Activated naive CD4-positive, alpha-beta T cell treated with anti-CD3 and anti-CD28 coated beads, Interleukin-2, amount 50 U/mL, for 16 hours (primary cell): Measurements from ENCODE around the gene PABPN1.

Source experiments
- DNase-seq: peaks from one replicate; pipeline ENCODE4 v3.0.0-alpha.2; 2020

PABPN1 gene

DNA sequence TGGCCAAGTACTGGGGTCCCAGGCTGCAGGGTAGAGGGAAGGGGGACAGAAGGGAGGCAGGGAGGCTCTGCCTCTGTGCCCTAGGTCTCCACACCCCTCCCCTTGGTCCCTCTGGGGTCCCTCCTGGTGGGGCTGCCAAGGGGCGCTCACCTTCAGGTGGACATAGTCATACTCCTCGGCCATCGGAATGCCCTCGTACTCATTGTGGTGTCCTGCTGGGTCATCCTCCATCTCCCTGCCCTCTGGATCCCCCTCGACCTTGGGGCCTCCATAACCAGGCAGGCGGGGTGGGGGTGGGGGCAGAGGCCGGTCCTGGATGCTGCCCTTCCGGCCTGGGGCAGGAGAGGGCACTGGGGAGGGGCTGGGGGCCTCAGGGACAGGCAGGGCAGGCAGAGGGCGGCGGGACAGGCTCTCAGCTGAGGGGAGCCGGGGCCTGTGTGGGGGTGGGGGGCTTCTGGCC is 37.9 kb downstream of the PABPN1 start:
- no peak for DNase-seq

DNA sequence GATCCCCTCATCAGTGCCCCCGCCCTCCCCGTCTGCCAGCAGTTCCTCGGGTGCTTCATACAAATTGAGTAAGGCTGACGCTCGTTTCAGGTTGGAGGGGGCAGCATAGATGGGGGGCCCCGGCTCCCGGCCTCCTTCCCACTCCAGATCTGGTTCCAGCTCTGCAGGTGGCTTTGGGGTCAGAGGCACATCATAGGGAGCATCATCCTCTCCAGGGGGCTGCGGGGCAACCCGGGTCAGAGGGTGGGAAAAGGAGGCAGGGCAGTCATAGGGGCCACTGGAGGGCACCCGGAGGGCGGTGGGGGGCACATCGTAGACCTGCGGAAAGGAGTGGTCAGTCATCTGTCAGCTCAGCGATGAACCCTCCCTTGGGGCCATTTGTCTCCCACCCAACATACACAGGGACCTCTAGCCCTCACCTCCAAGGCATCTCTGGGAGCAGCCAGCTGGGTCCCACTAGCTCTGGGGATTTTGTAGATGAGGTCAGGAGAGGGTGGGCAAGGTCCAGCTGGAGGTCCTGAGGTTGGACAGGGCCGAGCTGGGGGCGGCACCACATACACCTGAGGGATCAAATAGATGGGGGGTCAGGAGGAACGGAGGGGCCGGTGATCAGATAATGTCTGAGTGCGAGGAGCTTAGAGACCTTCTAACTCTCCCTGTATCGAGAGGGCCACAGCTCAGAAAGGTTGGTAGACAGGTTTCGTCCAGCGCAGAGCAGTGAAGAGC is 38.6 kb downstream of the PABPN1 start:
- DNase-seq, result no peak

DNA sequence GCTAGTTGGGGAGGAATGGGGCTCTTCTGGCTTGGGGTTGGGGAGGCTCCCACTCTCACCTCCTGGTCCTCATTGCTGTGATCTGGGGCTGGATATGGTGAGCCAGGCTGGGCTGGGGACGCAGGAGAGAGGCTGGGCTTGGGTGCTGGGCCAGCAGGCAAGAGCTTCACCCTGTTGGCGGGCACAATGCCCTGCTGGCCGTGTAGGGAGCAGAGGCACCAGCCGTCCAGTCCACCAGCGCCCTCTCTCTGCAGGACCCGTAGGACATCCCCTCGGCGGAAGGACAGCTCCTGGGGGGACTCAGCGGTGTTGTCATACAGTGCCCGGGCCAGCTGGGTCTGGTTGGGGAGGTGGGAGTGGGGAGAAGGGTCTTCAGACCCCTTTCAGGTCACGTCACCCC is 39.2 kb downstream of the PABPN1 start:
- DNase-seq, result no peak

DNA sequence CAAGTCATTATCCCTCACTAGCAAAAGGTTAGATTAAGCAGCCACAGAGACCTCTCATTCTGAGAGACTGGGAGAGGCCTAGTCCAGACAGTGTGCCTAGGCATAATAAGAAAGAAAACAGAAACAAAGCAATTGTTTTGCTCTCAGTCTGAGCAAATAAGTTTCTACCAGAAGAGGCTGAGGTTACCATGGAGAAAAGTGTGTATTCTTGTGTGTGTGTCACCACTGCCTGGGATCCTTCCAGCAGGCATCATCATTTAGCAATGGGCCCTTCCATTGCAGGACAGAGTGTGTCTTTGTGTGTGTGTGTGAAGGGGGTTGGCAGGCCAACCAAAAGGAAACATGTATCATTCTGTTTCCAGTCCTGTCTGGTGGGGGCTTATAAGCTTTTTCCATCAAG is 40.1 kb downstream of the PABPN1 start:
- DNase-seq, result no peak

DNA sequence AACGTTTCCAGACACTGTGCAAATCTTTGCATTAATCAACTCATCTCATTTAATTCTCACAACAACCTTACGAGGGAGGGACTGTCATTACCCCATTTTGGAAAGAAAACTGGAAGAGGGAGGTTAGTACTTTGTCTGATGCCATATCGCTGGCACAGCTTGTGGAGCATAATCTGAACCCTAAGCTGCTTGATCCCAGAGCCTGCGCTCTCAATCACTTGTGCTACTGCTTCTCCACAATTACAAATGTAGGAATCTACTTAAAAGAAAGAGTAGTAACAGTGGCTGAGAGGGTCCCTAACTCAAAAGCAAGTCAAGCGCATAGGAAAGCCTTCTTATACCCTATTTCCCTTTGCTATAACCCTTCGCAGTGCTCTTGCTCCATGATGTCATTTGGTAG is 40.5 kb downstream of the PABPN1 start:
- DNase-seq, result no peak

DNA sequence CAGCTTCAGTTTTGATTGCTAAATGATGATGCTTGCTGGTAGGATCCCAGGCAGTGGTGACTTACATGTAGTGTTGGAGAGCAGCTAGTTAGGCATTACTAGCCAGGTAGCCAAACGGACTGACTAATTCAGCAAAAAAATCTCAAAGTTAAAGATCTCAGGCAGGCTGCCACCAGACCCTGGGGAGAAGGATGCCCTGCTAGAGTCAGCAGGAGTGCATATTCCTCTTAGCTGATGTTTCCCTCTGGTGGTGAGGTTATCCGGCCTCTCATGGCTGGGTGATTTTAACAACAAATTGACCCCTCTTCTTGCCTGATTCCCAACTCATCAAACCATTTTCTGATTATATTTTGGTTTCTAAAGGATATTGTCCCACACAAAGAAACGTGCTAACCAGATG is 40.9 kb downstream of the PABPN1 start:
- no peak for DNase-seq

DNA sequence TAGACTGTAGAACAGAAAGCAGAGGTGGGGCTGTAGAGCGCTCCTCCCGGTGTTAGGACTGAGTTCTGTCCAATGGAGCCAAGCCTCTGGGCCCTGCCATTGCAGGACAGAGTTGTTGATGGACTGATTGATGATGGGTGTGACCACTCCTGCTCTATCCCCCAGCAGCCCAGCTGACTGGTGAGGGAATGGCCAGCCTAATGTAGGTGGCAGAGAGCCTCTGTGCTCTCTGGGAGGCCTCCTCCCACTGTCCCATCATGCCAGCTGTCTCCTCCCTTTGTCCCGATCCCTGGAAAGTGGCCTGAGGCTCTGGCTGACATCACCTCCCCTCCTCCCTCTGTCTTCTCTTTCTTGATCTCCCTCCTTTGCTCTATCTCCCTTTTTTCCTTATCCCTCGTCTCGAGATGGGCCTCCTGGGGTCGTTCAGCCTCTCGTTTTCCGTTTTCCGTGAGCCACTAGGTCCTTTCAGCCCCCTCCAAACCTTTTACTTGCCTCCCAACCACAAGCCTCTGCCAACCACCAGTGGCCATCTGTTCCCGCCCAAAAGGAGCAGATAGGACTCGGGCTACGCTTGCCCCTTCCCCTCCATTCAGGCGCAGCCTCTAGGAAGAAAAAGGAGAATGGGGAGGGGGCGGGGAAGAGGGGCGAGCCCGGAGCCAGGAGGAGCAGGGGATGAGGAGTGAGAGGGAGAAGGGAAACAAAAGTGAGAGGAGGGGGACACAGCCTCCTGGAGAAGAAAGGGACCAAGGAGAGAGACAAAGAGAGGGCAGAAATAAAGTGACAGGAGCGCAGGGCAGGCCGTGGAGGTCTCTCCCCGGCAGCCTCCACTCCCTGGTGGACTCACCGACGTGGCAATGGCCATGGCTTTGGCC is 43.1 kb downstream of the PABPN1 start:
- DNase-seq, result no peak

DNA sequence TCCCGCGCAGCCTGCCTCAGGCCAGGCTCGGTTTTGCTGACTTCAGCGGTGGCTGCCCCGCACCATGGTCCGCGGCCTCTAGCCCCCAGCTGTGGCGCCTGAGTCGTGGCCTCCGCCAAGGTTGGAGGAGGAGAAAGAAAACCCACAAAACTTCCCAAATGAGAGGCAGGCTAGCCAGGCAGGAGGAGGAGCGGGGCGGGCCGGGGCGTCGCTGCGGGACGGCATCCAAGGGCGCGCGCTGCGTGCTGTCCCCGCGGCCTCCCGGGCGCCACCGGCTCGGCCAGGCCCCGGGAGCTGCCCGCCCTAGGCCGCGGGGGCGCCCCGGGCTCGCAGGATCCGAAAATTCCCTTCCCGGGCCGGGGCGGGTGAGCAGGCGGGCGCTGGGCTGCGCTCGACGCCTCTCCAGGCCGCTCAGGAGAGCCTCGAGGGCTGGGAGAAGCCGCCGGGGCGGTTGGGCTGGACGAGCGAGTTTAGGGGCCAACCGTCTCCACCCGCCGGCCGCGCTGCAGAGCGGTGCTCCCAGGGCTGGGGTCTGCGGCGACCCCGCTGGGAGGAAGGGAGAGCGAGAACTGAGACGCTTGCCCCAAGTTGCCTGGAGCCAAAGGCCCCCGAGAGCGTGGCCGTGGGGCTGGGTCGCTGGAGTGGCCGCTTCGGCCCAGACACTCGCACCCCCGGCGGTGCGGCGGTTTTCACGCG is 43.9 kb downstream of the PABPN1 start, which contains the start of gene EFS:
Gene EFS (minus strand): TSS at position 137 of the 696 bp plus-strand sequence. CDS start 147 bp downstream, outside the sequence.
- DNase-seq, result no peak

DNA sequence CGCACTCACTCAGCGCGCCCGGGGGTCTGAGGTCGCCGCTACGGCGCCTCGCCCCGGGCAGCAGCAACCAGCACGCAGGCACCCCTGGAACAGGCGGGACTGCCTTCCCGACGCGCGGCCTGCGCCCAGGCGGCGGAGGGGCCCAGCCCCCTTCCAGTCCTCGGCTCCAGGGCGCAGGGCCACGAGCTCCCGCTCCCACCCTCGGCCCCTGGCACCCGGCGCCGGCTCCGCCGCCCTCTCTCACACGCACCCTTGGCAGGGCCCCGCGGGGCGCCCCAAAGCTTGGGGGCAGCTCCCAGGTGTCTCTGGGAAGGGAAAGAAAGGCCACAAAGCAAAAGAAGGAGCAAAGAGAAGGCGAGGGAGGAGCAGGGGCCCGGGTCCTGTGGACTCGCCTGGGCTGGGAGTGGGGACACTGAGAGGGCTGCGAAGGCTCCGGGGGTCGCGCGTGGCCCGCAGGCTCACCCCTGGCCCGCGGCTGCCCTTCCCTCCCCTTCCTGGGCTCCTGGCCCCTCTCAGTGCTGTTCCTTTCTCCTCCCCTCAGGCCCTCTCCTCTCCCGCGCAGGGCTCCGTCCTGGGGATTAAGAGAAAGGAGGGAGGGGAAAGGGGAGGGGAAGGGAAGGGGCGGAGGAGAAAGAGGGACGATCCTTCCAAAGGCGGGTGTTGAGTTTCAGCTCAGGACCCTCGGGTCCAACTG is 44.6 kb downstream of the PABPN1 start:
- DNase-seq, result no peak

DNA sequence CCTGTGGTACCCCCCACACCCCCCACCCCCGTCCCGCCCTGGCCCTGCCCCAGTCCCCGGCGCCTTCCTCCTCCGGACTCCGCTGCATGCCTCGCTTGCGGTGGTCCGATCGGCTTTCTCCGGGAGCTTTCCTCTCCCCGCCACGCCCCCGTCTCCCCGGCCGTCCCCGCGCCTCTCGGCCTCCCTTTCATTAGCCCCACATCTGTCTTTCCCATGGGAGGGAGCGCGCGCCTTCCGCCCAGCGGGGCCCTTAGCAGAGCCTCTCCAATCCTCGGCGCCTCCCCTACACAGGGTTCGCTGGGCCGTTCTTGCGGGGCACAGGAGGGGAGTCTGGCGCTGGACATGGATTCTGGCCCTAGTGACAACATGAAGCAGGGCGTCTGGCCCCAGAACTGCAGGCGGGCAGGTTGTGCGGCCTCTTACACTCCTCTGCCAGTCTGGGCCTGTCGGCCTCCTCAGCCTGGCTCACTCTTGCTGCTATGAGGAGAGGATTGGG is 45.2 kb downstream of the PABPN1 start:
- DNase-seq, result no peak

DNA sequence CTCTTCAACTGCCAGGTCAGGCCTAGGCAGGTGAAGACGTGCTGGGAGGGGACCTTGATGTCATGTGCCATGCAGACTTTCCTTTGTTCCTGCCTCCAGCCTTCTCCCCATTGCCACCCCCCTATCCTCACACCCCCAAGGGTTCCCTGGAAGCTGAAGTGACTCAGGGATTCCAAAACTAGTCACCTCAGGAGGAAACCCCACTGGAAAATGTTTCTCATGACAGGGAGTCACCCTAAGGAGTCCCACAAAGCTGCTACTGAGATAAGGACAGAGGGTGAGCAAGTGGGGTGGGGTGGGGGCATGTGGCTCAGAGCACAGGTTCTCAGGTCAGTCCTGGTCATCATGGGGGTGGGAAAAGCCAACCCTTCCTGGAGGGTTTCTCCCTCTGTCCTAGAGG is 49.0 kb downstream of the PABPN1 start:
- DNase-seq, result no peak

DNA sequence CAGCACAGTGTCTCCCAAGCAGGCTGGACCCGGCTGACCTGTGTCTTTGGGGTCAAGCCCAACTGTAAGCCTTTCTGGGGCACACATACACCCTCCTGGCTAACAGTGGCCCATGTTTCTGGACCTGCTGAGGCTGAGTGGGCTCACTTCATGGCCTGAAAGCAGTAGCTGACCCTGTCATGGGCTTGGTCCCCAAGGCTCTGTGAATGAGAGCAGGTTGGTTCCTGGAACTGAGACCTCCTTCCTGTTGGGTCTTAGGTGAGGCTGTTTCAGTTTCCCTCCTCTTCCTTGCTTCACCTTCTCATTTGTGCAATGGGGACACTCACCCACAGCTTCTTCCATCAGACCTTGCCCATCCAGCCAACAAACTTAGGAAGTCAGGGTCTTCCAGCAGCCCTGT is 50.6 kb downstream of the PABPN1 start:
- no peak for DNase-seq

DNA sequence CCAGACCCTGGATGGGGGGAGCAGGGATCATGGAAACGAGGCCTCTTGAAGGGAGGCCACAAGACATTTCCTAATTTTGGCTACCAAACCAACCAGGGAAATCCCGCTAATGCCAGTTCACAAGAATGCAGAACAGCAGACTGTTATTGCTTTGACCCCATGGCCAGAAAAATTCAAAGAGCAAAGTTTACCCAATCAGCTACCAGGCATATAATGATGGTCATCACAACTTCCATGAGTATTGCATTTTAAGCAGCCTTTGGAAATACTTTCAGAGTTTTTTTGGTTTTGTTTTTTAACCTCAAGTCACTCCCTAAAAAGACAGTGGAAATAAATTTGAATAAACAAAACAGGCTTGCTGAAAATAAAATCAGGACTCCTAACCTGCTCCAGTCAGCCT is 51.3 kb downstream of the PABPN1 start, which contains the start of gene IL25:
Gene IL25 (plus strand): TSS at position 301 of the 400 bp plus-strand sequence.
- DNase-seq, result no peak

DNA sequence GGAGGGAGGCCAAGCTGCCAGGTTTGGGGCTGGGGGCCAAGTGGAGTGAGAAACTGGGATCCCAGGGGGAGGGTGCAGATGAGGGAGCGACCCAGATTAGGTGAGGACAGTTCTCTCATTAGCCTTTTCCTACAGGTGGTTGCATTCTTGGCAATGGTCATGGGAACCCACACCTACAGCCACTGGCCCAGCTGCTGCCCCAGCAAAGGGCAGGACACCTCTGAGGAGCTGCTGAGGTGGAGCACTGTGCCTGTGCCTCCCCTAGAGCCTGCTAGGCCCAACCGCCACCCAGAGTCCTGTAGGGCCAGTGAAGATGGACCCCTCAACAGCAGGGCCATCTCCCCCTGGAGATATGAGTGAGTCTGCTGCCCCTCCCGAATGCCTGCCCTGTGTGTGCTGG is 51.8 kb downstream of the PABPN1 start:
- DNase-seq, result no peak
